ENCODE data around the gene TUBA3C.

DNA sequence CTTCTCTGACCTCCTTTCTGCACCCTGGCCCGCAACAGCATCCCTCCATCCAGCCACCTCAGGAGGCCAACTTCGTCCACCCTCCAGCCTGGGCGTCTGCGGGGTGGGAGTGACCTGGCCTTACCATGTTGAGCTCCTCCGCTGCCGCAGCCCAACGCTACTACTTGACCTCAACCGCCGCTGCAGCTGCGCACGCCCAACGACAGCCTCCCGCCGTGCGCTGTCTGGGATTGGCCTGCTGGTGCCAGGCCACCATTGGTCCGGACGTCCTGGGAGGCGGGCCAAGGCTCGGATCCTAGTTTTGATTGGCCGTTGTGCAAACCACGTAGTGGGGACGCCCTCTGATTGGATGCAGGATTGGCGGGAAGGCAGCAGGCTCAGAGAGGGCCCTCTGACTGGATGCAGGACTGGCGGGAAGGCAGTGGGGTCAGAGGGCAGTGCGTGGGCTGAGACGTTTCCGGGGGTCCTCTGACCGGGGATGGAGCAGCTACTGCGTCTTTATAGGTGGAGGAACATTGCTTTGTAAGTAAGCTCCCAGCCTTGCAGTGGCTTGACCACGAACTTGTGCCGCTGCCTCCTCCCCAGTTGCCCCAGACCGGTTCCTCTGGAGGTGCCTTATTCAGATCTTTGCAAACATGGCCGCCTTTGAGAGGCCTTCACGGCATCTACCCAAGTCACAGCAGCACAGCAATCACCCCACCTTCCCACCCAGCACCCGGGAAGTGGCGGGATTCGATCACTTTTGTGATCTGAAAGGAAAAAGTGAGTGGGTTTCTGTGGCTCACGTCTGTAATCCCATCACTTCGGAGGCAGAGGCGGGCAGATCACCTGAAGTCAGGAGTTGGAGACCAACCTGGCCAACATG lies at the start of gene TUBA3C:
- TF ChIP-seq, protein P1, sequence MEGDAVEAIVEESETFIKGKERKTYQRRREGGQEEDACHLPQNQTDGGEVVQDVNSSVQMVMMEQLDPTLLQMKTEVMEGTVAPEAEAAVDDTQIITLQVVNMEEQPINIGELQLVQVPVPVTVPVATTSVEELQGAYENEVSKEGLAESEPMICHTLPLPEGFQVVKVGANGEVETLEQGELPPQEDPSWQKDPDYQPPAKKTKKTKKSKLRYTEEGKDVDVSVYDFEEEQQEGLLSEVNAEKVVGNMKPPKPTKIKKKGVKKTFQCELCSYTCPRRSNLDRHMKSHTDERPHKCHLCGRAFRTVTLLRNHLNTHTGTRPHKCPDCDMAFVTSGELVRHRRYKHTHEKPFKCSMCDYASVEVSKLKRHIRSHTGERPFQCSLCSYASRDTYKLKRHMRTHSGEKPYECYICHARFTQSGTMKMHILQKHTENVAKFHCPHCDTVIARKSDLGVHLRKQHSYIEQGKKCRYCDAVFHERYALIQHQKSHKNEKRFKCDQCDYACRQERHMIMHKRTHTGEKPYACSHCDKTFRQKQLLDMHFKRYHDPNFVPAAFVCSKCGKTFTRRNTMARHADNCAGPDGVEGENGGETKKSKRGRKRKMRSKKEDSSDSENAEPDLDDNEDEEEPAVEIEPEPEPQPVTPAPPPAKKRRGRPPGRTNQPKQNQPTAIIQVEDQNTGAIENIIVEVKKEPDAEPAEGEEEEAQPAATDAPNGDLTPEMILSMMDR (conservative IDR thresholded peaks at IDR 0.05; ENCODE audit: low read length) = no peak
- no peak for TF ChIP-seq EZH2phosphoT487 (IDR thresholded peaks at IDR 0.05; ENCODE audit: borderline replicate concordance, low read depth, low read length)

Measured in OCI-LY7 (cell line).